Sigmoid colon (tissue), 3 donors: ENCODE measurements around the gene POMGNT2.

Experiments
- POLR2A ChIP-seq, 2 donors: fragments of 450-650 bp; IDR thresholded peaks; one replicate each; pipeline ENCODE4 v1.6.1; 2016; ENCODE audit warnings: antibody characterized with exemption in 2 of 2, mild to moderate bottlenecking in 2 of 2, moderate library complexity in 2 of 2
- TF ChIP-seq, protein P1 (sequence below), 4 experiments: fragments of 450-650 bp in 3 of 4; fragments of 200-600 bp in 1 of 4; IDR thresholded peaks; one replicate each; pipeline ENCODE4 v1.5.1; 2016 to 2019; ENCODE audit warnings: antibody characterized with exemption in 4 of 4, mild to moderate bottlenecking in 3 of 4, moderate library complexity in 2 of 4

DNA sequence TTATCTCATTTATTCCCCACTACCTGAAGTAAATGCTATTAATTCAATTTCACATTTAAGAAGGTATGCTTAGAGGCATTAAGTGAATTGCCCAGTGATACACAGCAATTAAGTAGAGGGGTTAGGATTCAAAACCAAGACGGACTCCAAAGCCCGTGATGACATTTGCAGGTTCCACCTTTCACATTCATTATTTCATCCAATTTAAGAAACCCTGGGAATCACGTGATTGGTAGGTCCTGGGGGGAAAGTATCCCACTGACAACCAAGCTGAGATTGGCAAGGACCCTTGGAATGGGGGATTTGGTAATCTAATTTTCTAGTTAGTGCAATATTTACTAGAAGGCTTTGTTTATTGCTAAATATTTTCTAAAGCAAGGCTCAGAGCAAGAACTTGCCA, 1.8 kb downstream of the POMGNT2 start:
- TF ChIP-seq, protein P1, sequence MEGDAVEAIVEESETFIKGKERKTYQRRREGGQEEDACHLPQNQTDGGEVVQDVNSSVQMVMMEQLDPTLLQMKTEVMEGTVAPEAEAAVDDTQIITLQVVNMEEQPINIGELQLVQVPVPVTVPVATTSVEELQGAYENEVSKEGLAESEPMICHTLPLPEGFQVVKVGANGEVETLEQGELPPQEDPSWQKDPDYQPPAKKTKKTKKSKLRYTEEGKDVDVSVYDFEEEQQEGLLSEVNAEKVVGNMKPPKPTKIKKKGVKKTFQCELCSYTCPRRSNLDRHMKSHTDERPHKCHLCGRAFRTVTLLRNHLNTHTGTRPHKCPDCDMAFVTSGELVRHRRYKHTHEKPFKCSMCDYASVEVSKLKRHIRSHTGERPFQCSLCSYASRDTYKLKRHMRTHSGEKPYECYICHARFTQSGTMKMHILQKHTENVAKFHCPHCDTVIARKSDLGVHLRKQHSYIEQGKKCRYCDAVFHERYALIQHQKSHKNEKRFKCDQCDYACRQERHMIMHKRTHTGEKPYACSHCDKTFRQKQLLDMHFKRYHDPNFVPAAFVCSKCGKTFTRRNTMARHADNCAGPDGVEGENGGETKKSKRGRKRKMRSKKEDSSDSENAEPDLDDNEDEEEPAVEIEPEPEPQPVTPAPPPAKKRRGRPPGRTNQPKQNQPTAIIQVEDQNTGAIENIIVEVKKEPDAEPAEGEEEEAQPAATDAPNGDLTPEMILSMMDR (IDR thresholded peaks at IDR 0.05), result no peak
- no peak for TF ChIP-seq POLR2A (IDR thresholded peaks at IDR 0.05)
